HG03432 (cell line): ENCODE results near the gene LTB4R.
"Not testable (repeated sequence)": the region's sequence is repeated elsewhere in the genome, so short reads cannot be mapped to it uniquely, and the experiment has no call there.

Experiments used
- ATAC-seq: cut with Tn5 transposase; IDR thresholded peaks from one replicate; pipeline ENCODE4 v1.9.1; 2021; ENCODE audit warnings: mild to moderate bottlenecking, moderate library complexity; ENCODE audit not compliant: unreplicated experiment

Gene LTB4R

DNA sequence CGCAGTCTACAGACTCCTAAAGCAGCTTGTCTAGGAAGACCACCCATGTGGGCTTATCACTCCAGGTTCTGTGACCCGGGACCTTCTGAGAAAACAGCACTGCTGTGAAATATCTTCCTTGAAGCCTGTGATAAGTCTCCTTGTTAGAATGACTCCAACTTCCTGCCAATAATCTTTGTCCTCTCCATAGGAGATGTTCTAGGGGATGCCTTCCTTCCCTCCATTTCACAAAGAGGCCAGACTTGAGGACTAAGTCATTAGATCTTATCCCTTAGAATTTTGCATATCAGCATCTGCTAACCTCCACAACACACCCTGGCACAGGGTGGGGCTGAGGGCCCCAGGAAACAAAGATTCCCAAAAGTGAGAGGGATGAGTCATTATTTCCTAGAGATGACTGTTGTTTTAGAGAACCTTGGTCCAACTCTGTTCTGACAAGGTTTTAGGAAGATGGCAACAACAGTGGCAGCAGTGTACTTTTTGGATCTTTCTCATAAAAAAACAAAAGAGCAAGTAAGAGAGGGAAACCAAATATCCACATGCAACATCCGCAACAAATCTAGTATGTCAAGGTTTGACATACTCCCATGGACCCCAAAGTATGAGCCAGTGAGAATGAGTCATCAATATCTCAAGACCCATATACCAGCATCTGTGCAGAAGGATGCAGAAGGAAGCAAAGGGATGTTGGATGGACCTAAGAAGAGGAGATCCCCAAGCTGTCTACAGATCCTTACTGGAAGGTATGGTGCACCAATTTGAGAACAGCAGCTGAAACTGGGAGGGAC is 6.0 kb downstream of the LTB4R start:
- ATAC-seq: no peak

DNA sequence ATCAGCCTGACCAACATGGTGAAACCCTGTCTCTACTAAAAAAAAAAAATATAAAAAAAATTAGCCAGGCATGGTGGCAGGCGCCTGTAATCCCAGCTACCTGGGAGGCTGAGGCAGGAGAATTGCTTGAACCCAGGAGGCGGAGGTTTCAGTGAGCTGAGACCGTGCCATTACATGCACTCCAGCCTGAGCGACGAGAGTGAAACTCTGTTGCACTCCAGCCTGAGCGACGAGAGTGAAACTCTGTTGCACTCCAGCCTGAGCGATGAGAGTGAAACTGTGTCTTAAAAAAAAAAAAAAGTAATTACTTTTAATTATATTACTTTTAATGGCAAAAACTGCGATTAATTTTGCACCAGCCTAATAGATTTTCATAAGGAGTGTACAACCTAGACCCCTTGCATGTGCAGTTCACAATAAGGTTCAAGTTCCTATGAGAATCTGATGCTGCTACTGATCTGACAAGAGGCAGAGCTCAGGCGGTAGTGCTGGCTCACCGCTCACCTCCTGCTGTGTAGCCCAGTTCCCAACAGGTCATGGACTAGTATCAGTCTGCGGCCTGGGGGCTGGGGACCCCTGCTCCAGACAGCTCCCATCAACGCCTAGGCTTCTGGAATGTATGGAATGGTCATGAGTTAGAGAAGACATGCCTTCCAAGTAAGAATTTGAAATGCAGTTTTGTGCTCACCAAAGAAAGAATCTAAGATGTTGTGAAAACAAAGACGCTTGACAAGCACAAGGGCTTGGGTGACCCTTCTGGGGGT is 10.1 kb downstream of the LTB4R start:
- ATAC-seq: no peak

DNA sequence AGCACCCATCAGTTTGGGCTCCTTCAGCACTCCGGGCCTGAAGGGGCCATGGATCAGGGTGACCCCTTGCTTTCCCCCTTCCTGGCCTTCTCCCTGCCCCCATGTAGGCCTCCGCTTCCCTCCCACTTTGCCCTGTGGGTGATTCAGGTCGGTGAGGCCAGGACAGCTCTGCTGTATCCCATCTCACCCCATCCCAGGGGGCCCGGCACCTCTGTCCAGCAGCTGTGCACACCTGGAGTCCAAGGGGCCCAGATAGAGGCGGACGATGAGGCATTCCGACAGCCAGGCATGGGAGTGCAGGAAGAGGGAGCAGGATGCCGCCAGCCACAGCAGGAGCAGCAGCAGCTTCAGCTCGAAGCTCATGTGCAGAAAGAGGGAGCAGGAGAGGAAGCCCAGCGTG is 11.4 kb downstream of the LTB4R start:
- ATAC-seq: no peak

- ATAC-seq: no peak
Measured at GRCh38 chr14:24323341-24323740, 12.0 kb downstream of the LTB4R start.

DNA sequence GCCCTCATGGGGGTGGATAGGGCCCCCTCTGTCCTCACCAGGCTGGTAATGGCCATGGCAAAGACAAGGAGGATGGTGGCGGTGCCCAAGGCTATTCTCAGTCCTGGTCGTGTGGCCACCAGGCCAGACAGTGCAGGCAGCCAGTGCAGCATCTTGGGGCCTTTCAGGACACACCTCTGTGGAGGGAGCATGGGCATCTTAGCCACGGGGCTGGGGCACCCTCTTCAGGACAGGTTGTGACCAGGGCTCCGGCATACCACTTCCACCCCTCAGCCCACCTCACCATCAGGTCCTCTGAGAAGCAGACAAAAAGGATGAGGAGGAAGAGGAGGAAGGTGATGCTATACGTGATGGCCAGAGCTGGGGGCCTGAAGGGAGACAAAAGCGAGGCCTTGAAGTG is 12.7 kb downstream of the LTB4R start:
- ATAC-seq: no peak

DNA sequence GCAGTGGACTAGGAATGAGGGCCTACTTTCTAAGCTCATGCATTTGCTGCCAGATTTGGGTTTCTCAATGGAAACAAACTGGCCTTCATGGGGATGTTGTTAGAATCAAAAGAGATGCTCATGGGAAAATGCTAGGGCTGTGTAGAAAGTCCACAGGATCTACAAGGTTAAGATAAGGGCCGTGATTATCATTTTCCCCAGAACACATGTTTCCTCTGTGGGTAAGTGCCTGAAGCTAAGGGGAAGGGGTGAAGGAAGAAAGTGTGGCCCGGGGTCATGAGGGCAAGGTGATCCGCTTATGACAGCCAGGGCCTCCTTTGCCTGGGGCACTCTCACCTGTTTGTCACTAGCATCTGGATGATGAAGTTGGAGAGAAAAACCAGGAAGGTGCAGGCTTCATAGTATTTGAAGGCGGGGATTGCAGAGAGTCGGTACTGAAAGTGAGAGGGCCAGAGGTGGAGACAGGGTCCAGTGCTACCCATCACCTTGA is 13.8 kb downstream of the LTB4R start:
- no peak for ATAC-seq

DNA sequence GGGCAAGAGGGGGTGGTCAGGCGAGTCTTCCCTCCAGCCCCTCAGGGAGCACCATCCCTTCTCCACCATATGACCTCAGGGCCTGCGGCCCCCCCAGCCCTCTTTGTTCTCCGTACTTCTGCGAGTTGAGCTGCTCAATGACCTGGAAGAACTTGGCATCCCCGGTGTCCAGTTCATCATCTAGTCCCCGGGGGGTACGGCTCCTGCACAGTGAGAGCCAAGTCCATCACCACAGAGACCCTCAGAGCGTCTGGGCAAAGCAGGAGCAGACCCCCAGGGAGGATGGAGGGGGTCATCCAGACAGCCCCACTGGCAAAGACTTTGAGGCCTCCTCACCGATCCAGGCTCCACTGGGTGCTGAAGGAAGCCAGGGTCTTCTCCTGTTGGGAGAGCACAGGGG is 14.7 kb downstream of the LTB4R start:
- no peak for ATAC-seq

DNA sequence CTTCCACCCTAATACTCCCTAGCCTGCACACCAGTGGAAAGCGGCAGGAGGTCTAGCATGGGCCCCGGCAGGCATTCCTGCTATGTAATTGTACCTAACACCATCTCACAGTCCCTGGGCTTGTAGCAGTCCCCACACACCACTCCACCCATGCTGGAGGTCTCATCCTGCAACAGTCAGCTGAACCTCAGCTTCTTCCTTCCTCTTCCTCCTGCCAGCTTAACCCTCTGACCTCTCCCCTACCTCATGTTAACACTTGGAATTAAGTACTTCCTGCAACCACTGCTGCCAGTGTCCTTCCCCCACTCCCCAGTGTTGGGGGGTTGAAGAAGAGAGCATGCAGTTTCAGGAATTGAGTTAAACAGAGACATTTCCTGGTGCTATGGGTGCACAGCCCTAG is 16.0 kb downstream of the LTB4R start:
- no peak for ATAC-seq

- ATAC-seq: not testable (repeated sequence)
Measured at GRCh38 chr14:24327914-24328313, 16.6 kb downstream of the LTB4R start.

DNA sequence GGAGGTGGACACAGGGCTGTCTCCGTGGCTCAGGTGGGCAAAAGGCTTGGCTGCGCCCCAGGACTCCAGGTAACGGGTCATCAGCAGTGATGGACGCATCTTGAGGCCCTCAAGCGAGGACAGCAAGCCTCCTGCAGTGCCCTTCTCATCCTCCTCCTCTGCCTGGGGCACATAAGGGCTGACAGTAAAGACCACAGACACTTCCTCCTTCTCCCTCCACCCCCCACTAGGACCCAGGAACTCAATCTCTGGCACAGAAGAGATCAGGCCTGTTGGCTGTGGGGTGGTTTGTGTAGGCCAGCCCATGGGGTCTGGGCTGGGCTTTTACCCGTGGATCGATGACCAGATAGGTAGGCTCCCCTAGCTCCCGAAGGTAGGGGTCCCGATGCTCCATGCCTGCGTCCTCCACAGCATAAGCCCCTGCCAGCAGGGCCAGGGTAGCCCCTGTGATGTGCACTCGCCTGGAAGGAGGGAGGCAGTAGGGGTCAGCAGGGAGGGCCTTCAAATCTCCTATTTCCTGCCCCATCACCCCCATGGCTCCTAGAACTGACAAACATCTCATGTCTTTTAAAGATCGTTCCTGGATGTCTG is 17.9 kb downstream of the LTB4R start:
- ATAC-seq: no peak

- ATAC-seq: no peak
Measured at GRCh38 chr14:24329736-24330135, 18.4 kb downstream of the LTB4R start.

- ATAC-seq: no peak
Measured at GRCh38 chr14:24330973-24331674, 19.8 kb downstream of the LTB4R start.

DNA sequence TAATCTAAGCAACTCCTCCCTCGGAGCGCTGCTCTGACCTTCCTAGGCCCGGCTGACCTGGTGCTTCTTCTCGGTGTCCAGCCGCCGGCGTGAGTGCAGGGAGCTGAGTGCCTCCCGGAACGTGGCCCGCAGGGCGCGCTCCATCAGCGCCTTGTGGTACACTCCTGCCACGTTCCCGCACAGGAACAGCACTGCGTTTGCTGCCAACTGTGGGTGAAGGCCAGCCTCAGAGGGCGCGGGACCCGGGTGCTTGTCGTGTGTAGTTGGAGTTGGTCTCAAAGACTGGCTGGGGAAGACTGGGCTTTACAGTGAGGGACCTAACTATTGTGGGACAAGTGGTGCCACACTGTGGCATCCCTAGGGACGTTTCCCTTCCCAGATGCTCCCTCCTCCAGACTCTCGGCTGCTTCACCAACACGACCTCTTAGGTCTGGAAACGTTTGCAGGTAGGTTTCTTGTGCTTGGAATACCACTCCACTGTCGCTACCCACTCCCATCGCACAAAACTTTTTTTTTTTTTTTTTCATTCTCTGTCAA is 20.5 kb downstream of the LTB4R start:
- no peak for ATAC-seq

DNA sequence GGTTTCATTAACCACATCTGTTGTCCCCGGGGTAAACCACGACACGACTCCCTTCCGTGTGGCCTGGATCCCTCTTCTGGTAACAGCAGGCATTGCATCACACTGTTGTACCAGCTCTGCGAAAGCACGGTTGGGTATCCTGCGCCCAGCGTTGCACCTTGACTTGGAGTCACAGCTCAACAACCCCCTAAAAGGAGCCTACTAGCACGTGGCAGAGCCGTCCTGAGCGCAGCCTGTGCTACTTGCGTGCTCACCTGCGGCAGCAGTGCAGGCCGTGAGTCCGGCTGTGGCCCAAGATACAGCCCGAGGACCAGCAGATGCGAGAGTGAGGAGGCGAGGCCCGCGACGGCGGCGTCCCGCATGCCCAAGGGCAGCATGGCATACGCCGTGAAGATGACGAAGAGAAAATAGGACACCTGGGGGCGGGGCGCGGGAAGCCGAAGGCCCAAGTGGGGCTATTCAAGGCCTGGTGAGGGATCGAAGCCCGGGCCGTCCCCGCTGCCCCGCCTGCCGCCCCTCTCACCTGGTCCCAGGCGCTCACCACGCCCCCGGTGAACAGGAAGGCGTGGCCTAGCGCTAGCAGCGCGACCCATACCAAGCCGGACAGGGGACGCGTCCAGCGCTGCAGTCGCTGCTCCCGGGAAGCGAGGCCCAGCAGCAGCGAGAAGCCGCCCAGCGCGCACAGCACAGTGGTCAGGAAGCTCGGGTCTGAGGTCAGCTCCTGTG is 21.1 kb downstream of the LTB4R start:
- ATAC-seq: peak; percentile 87

DNA sequence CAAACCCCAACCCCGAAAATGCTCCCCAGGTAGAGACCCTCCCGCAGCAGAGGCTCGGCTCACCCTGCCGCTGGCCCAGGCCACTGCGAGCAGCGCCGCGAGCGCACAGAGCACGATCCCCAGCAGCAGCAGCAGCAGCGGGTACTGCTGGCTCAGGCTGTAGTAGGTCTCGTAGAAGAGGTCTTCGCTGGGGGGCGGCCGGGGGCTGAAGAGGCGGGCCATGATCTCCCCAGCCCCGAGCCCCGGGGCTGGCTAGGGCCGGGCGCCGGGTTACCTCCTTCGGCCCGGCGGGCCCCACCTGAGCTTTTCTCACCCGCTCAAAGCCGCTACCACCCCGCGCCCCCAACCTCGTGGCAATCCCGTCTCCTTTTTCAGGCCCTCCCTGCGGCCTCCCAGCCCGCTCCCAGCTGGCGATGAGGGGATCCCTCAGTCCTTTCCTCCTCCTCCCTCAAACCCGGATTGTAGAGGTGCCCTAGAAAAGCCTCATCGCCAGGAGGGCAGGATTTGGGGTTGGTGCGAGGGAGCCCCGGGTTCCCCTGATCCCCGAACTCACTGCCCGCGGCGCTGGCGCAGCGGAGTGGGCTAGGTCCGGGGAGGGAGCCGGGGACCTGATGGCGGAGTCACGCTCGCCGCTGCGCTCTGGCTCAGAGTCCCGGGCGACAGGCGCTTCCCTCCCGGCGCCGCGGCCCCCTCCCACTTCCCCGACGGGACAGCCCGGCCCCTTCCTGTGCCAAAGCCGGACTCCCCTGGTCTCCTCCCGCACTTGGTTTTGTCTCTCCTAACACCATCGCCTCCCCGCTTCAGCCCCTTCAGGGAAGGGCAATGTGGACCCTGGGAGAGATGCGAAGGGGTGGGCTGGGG is 23.4 kb downstream of the LTB4R start, which contains the start of gene ADCY4:
TSS of gene ADCY4 (minus strand) at position 641 of the 861 bp plus-strand sequence. CDS start at position 222, 419 bp downstream.
- ATAC-seq: no peak

GRCh38 chr14:24335461-24336171 is 24.3 kb downstream of the LTB4R start:
- ATAC-seq: no peak

- no peak for ATAC-seq
Measured at GRCh38 chr14:24337144-24337823, 26.0 kb downstream of the LTB4R start.

DNA sequence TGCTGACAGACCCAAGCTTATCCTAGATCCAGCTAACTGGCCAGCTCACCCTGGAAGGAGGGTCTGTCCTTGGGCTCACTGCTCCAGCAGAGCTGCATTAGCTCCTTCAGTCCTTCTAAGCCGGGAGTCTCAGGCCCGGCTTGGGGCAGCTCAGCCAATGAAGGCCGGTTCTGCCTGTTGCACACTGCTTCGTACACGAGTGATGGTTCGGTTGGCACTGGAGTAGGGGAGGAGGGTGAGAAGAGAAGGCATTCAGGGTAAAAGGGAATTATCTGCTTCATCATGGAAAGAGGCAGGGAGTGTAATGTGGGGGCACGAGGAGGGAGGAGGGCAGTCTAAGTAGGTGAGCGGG is 26.5 kb downstream of the LTB4R start:
- no peak for ATAC-seq
